GM18951 (cell line): ENCODE results near the gene ECHS1.

Experiments
- POLR2A ChIP-seq: IDR thresholded peaks from 4 replicates; pipeline ENCODE4 v1.6.1; 2011; ENCODE audit warnings: mild to moderate bottlenecking; ENCODE audit not compliant: insufficient read length, insufficient read depth; ENCODE audit errors: extremely low read depth
- in situ Hi-C: fragments of 300-500 bp; cut with MboI; formaldehyde crosslinking; loops from one replicate; pipeline ENCODE4 v1.12.0; 2022; ENCODE audit warnings: low sequenced_read_pairs, mixed read lengths, inconsistent platforms; ENCODE audit not compliant: unreplicated experiment

The ECHS1 gene

DNA sequence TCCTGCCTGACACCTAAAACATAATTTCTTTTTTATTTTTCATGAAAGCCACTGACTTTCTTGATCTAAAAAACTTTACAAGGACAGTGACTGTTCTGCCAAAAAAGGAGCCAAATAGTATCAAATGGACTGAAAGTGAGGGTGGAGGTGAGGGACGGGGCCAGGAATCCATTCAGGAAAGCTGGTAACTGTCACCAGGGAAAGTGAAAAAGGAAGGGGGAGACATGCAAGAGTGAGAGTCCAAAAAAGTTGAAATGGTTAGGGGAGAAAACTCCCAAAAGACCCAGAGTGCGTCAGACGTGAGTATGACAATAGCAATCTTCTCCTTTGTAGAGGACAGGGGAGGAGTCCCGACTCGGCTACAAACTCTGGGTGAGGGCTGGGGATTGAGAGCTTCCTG is 28.9 kb downstream of the ECHS1 start:
- in situ Hi-C loops, result no loop called here
- TF ChIP-seq POLR2A, result no peak

DNA sequence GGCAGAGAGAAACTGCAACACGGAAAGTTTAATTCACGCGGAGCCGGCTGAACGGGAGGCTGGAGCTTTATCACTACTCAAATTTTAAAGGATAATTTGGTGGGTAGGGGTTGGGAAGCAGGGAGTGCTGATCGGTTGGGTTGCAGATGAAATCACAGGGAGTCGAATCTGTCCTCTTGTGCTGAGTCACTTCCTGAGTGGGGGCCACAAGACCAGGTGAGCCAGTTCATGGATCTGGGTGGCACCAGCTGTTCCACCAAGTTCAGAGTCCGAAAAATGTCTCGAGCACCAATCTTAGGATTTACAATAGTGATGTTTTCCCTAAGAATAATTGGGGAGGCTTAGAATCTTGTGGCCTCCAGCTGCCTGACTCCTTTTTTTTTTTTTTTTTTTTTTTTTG is 29.6 kb downstream of the ECHS1 start:
- TF ChIP-seq POLR2A, result no peak
- in situ Hi-C loops, result no loop called here

DNA sequence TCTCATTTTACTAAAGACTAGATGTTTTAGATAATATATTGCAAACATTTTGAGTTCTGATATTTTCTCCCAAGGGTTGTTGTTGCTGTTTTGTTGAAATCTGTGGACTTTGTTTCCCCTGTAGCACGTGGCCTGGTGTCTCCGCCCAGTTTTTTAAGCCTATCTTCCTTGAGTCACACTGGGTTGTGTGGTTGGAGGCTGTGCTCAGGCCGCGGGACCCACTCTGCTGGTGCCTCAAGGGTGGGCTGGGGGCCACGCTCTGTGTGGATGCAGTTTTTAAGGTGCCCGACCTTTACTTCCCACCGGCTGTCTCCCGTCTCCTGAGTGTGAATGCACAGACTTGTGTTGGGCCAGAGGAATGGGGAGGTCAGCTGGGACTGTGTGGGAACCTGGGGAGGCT is 30.2 kb downstream of the ECHS1 start:
- in situ Hi-C loops, result no loop called here

DNA sequence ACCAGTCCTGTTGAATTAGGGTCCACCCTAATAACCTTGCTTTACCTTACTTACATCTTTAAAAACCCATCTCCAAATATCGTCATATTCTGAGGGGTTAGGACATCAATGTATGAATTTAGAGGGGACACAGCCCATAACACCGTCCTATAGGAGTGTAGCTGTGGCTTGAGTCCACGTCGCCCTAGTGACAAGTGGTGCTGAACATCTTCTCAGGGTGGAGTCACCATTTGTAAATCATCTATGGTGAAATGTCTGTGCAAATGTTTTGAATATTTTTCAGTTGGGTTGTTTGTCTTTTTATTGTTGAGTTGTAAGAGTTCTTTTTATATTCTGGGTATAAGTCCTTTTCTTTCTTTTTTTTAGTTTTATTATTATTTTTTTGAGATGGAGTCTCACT is 31.2 kb downstream of the ECHS1 start:
- TF ChIP-seq POLR2A, result no peak
- in situ Hi-C loops, result no loop called here

More for the DNA sequence above, 30.2 kb downstream of the ECHS1 start:
- no peak for TF ChIP-seq POLR2A

DNA sequence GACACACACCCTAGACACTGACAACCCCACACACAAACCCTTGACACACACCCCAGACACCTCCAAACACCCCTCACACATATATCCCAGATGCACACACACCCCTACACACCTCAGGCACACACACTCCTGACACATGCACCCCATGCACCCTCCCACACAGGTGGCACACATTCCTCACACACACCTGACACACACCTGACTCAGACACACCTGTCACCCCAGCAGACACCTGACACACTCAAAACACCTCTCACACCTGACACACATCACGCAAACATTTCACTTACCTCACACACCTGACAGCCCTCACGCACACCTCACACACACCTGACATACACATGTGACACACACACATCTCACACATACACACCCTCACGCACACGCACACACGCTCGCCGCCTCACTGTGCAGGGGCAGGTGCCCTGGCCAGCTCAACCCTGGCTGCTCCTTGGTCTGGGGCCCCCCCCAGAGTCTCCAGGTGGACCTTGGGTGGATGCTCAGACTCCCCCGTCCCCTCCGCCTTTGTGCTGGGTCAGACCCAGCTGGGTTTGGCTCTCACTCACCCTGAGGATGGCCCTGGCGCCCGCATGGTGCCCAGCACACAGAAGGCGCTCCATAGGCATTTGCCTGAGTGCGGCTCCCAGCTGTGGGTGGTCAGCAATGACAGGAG is 33.3 kb downstream of the ECHS1 start:
- in situ Hi-C loops, result no loop called here
- no peak for TF ChIP-seq POLR2A

DNA sequence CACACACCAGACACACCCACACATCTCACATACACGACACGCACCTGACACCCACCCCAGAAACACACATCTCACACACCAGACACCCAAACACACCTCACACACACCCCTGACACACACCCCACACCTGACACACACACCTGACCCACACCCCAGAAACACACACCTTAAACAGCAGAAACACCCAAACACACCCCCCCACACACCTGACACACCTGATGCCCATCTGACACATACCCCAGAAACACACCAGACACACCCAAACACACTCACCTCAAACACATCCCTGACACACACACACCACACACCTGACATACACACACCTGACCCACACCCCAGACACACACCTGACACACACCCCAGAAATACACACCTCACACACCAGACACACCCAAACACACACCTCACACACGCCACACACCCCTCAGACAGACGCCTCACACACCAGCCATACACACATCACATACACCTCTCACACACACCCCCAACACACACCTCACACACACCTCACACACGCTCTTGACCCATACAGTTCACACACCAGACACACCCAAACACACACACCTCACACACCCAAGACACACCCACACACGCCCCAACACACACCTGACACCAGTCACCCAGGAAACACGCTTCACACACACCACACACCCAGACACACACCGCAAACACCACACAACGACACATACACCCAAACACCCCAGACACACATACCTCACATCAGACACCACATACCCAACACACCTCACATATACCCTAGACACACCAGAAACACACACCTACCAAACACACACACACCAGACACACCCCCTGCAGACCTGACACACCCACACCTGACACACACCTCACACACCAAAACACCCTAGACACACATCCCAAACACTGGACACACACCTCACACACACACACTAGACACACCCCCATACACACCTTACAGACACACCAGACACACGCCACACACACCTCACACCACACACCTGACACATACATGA is 34.8 kb downstream of the ECHS1 start:
- TF ChIP-seq POLR2A, result no peak
- in situ Hi-C loops, result no loop called here

DNA sequence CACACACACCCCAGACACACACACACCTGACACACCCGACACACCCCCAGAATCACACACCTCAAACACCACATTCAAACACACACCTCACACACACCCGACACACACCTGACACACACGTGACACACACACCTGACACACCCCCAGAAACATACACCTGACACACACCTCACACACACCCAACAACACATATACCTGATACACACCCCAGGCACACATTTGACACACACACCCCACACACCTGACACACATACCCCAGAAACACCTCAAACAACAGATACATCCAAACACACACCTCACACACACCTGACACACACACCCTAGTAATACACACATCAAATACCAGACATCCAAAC is 35.8 kb downstream of the ECHS1 start:
- in situ Hi-C loops, result no loop called here

DNA sequence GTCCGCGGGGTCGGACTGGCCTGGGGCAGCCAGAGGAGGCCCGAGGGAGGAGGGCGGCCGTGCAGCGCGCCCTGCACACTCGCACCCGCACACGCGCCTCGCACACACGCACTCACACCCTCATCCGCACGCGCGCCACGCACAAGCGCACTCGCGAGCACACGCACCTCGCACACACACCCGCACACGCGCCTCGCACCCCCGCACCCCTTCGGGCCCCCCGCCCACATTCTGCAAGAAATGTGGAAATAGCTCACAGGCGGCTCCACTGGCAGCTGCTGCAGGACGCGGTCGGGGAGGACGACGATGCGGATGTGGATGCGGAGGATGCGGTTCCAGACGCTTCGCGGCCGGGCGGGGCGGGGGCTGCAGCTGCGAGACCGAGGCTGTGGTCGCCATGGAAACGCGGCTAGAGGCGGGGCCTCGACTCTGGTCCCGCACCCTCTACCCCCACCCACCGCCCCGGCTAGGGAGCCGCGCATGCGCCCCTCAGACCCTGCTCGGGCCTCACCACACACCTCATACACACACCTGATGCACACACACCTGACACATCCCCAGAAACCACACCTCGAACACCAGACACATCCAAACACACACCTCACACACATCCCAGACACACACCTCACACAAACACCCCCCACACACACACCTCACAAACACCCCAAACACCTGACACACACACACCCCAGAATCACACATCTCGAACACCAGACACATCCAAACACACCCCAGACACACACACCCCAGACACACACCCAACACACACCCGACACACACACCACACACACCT is 36.4 kb downstream of the ECHS1 start, which contains the start of gene CALY:
TSS of gene CALY (minus strand) at position 320 of the 793 bp plus-strand sequence. CDS start 7,907 bp downstream, outside the sequence.
- TF ChIP-seq POLR2A, result no peak
- in situ Hi-C loops, result no loop called here

More for the DNA sequence above, 35.8 kb downstream of the ECHS1 start:
- TF ChIP-seq POLR2A, result no peak

DNA sequence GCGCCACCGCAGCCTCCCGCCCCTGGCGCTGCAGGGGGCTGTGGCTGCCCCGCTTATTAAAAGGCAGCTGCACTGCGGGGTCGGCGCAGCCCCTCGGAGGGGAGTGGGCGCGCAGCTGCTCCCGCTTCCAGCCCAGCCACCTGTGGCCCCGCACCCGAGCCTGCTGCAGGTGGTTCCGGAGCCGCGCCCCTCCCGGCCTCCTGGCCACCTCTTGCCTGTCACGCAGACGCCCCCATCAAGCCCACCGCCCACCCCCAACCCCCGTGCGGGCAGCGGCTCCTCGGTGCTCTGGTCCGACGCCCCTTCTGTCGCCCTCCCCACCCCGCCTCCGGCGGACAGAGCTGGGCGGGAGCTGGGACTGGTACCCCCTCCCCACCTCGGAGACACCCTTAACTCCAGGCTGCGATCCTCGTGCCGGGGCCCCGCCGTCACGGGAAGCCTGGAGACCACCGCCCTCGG is 37.0 kb downstream of the ECHS1 start:
- no peak for TF ChIP-seq POLR2A
- in situ Hi-C loops, result no loop called here

DNA sequence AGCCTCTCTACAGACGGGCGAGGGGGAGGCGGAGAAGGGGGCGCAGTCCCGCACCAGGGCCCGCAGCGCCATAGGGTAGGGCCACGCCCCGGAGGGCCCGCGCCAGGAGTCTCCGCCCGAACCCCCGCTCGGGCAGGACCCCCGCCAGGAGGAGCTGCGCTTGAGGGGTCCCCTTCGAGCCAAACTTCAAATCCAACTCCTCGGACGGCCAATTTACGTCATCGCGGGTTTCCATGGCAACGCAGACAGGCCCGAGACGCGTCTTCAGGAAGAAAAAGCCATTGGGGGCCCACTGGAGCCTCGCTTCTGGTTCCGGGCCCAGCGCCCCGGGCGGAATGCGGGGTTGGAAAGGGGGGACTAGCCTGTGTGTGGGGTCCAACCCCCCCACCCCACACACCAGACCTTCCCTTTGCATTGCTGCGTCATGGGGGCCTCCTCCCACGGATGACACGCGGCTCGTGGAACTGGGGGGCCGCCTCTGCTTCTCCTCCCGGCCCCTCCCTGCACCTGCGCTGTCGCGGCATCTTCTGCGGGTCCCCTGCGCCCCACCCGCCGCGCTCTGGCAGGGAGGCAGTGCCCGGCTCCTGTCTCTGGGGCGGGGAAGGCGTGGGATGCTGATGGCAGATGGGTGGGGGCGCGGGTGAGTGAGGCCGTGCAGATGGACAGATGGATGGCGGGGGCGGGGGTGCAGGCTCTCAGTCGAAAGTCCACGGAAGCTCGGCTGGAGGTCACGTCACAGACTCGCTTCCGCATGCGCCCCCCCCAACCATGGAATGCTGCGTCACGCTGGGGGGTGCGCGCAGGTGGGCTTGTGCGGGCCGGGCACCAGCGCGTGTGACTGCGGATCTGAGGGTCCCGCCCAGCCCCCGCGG is 37.7 kb downstream of the ECHS1 start:
- in situ Hi-C loops, result no loop called here
- TF ChIP-seq POLR2A, result no peak

DNA sequence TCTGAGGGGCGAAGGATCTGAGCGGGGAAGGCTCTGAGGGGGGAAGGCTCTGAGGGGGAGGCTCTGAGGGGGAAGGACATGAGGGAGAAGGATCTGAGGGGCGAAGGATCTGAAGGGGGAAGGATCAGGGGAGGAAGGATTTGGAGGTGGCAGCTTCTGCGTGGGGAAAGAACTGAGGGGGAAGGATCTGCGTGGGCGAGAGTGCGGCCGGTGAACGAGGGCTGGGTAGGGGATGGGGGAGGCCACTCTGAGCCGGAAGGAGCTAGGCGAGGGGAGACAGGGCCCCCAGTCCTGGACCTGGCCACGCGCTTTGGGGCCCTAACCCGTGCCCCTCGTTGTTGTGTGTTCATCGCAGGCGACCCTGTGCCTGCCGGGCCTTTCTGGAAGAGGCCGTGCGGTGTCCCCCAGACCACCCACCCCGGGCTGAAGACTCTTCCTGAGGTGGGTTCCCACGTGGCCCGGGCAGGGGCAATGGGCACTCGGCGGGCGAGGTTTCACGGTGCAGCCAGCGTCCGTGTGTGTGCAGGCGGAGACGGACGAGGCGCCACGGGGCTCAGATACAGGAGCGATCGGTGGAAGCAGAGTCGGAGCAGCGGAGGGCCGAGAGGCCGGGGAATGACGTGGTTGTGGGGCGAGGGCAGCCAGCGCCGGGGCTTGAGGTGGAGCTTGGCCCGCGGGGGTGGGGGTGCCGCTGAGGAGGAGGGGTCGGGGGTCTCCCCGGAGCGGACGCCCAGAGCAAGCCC is 38.5 kb downstream of the ECHS1 start:
- no peak for TF ChIP-seq POLR2A
- in situ Hi-C loops, result no loop called here
